Peyer's patch (tissue), 4 donors: ENCODE results near the gene NKX2-1. TPM values are rescaled to one million over a fixed set of nuclear protein-coding genes. Genes with fewer than 3 reads are reported as not detected.
"Not testable (repeated sequence)": the region's sequence is repeated elsewhere in the genome, so short reads cannot be mapped to it uniquely, and the experiment has no call there.

Source experiments
- DNase-seq, 3 donors: peaks; one replicate each; pipeline ENCODE4 v3.0.0-alpha.2; 2017 to 2019
- H3K27ac ChIP-seq, 4 donors: fragments of 200-600 bp; sonication (generic); one replicate each; pipeline ENCODE4 v1.5.1; 2016 to 2019
- H3K27me3 ChIP-seq, 2 donors: fragments of 200-600 bp; sonication (generic); one replicate each; pipeline ENCODE4 v1.5.1; 2019
- H3K36me3 ChIP-seq, 3 donors: fragments of 200-600 bp; sonication (generic); one replicate each; pipeline ENCODE4 v1.5.1; 2016 to 2019
- H3K4me1 ChIP-seq, 4 donors: fragments of 200-600 bp; sonication (generic); one replicate each; pipeline ENCODE4 v1.5.1; 2016 to 2019
- H3K4me3 ChIP-seq, 4 donors: fragments of 200-600 bp; sonication (generic); 1 replicate in 3 of 4; 2 replicates in 1 of 4; pipeline ENCODE4 v1.5.1; 2016 to 2019; ENCODE audit warnings: mild to moderate bottlenecking in 1 of 4
- H3K9me3 ChIP-seq, 4 donors: fragments of 200-600 bp; sonication (generic); one replicate each; pipeline ENCODE4 v1.5.1; 2016 to 2019; ENCODE audit warnings: mild to moderate bottlenecking in 1 of 4
- CTCF ChIP-seq, 6 experiments: fragments of 450-650 bp in 4 of 6; fragments of 200-600 bp in 2 of 6; sonication (generic) in 1 of 6; IDR thresholded peaks; one replicate each; pipeline ENCODE4 v1.5.1; 2017 to 2019; ENCODE audit warnings: antibody characterized with exemption in 6 of 6, mild to moderate bottlenecking in 3 of 6, moderate library complexity in 1 of 6
- POLR2A ChIP-seq, 2 donors: fragments of 450-650 bp; IDR thresholded peaks; one replicate each; pipeline ENCODE4 v1.5.1; 2017; ENCODE audit warnings: antibody characterized with exemption in 2 of 2, mild to moderate bottlenecking in 2 of 2, moderate library complexity in 2 of 2
- total RNA-seq, 4 donors: library from RNA; depleted of rRNA; stranded (reverse); fragments of >200 nt; gene quantifications; one replicate each; pipeline ENCODE4 v1.1.0, GENCODE V29; 2016

Gene NKX2-1
- not detected for total RNA-seq

- no peak for DNase-seq
- no peaks in the 10 kb centered on the region for H3K36me3 ChIP-seq
- H3K9me3 ChIP-seq: no peaks in the 10 kb centered on the region
- no peak for TF ChIP-seq POLR2A (IDR thresholded peaks at IDR 0.05)
- TF ChIP-seq CTCF (IDR thresholded peaks at IDR 0.05): no peak
- H3K4me3 ChIP-seq: peak within 1 kb of the TSS in 2 of 4 donors; percentile 1 to 31
- no peak within 1 kb of the TSS for H3K27ac ChIP-seq
- H3K4me1 ChIP-seq: peaks cover 0 to 30% (median 0%) of the 10 kb centered on the region in 4 donors
- H3K27me3 ChIP-seq: peaks cover 0 to 79% of the 10 kb centered on the region in 2 donors
Measured at GRCh38 chr14:36519431-36520321, at the start of gene NKX2-1. Gene NKX2-1 (minus strand): TSS chr14:36520232. CDS start chr14:36520129, 103 bp downstream.

GRCh38 chr14:36556811-36557433 is 36.9 kb upstream of the NKX2-1 start:
- Histone ChIP-seq H3K4me1 (no peaks in the 10 kb centered on the region), H3K9me3 (no peaks in the 10 kb centered on the region), H3K4me3 (no peak overlapping the region), H3K36me3 (no peaks in the 10 kb centered on the region), H3K27ac (no peak overlapping the region), H3K27me3 (no peaks in the 10 kb centered on the region)
- TF ChIP-seq CTCF (IDR thresholded peaks at IDR 0.05) (peak in 4 of 6 experiments; percentile 32 to 42 (median 33)), POLR2A (IDR thresholded peaks at IDR 0.05) (no peak)
- DNase-seq: no peak

- TF ChIP-seq POLR2A (IDR thresholded peaks at IDR 0.05) (no peak), CTCF (IDR thresholded peaks at IDR 0.05) (no peak)
- no peaks in the 10 kb centered on the region for H3K9me3 ChIP-seq
- H3K36me3 ChIP-seq: no peaks in the 10 kb centered on the region
- H3K27me3 ChIP-seq: no peaks in the 10 kb centered on the region
- no peak overlapping the region for H3K27ac ChIP-seq
- no peaks in the 10 kb centered on the region for H3K4me1 ChIP-seq
- no peak for DNase-seq
- no peak overlapping the region for H3K4me3 ChIP-seq
Measured at GRCh38 chr14:36555998-36556743, 36.1 kb upstream of the NKX2-1 start.

GRCh38 chr14:36553656-36554260 is 33.7 kb upstream of the NKX2-1 start:
- Histone ChIP-seq H3K27ac (no peak overlapping the region), H3K9me3 (no peaks in the 10 kb centered on the region), H3K4me3 (no peak overlapping the region), H3K36me3 (no peaks in the 10 kb centered on the region), H3K4me1 (no peaks in the 10 kb centered on the region), H3K27me3 (no peaks in the 10 kb centered on the region)
- no peak for DNase-seq
- no peak for TF ChIP-seq POLR2A (IDR thresholded peaks at IDR 0.05)
- peak in 4 of 6 experiments; percentile 38 to 41 (median 40) for TF ChIP-seq CTCF (IDR thresholded peaks at IDR 0.05)

DNA sequence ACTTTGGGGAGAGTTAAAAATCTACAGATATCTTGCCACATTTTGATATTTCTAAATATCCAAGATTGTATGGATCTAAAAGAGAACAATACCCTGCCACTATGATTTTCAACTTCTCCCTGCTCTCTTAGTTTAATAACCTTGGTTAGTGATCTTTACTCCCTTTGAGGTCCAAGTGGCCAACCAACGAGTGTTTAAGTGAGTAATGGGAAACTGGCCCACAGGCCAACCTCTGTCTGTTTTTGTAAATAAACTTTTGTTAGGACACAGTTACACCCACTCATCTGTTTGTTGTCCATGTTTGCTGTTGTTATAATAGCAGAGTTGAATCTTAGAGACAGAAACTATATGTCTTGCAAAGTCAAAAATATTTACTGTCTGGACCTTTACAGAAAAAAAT is 30.9 kb upstream of the NKX2-1 start:
- no peaks in the 10 kb centered on the region for H3K9me3 ChIP-seq
- no peaks in the 10 kb centered on the region for H3K36me3 ChIP-seq
- H3K4me3 ChIP-seq: no peak overlapping the region
- no peak for DNase-seq
- H3K27me3 ChIP-seq: no peaks in the 10 kb centered on the region
- H3K4me1 ChIP-seq: no peaks in the 10 kb centered on the region
- TF ChIP-seq POLR2A (IDR thresholded peaks at IDR 0.05): no peak
- no peak for TF ChIP-seq CTCF (IDR thresholded peaks at IDR 0.05)
- no peak overlapping the region for H3K27ac ChIP-seq

GRCh38 chr14:36544280-36544679 is 24.2 kb upstream of the NKX2-1 start:
- DNase-seq, H3K36me3 ChIP-seq, H3K4me3 ChIP-seq, H3K4me1 ChIP-seq, H3K27me3 ChIP-seq, H3K9me3 ChIP-seq, H3K27ac ChIP-seq: not testable (repeated sequence)
